Calu3 (cell line): ENCODE measurements around the gene ADA. TPM values are rescaled to one million over a fixed set of nuclear protein-coding genes. Genes with fewer than 3 reads are reported as not detected.
"Not testable (repeated sequence)": the region's sequence is repeated elsewhere in the genome, so short reads cannot be mapped to it uniquely, and the experiment has no call there.

ENCODE experiments used
- Bru-seq: library from RNA; stranded (reverse); fragments of 400-500 nt; gene quantifications from one replicate; lab custom pipeline; 2021; lab: Mats Ljungman, UMichigan
- BruChase-seq, 2 experiments: library from RNA; stranded (reverse); fragments of 400-500 nt; gene quantifications; one replicate each; lab custom pipeline; 2021; lab: Mats Ljungman, UMichigan
- BruUV-seq: library from RNA; stranded (reverse); fragments of 400-500 nt; replicated peaks from 2 replicates; lab custom pipeline; 2021; lab: Mats Ljungman, UMichigan
- CTCF ChIA-PET: fragments of 300-600 bp; sonication (Branson Sonifier 250); formaldehyde crosslinking; loops from one replicate; lab custom pipeline; 2022; ENCODE audit warnings: antibody characterized with exemption; lab: Charles Lee
- DNase-seq: peaks from one replicate; pipeline ENCODE4 v3.0.0; 2022
- H3K27ac Mint-ChIP-seq: one replicate; pipeline ENCODE4 v1.8.0; 2022; ENCODE audit warnings: mixed read lengths; ENCODE audit not compliant: unreplicated experiment
- H3K27me3 Mint-ChIP-seq: one replicate; pipeline ENCODE4 v1.8.0; 2022; ENCODE audit warnings: mixed read lengths; ENCODE audit not compliant: unreplicated experiment
- H3K36me3 Mint-ChIP-seq: one replicate; pipeline ENCODE4 v1.8.0; 2022; ENCODE audit warnings: mild to moderate bottlenecking, moderate library complexity, mixed read lengths; ENCODE audit not compliant: insufficient read depth, unreplicated experiment
- H3K4me1 Mint-ChIP-seq: one replicate; pipeline ENCODE4 v1.8.0; 2022; ENCODE audit warnings: mild to moderate bottlenecking, low read depth, mixed read lengths; ENCODE audit not compliant: unreplicated experiment
- H3K4me3 Mint-ChIP-seq: one replicate; pipeline ENCODE4 v1.8.0; 2022; ENCODE audit warnings: mild to moderate bottlenecking, low read depth, moderate library complexity, mixed read lengths; ENCODE audit not compliant: unreplicated experiment
- H3K9me3 Mint-ChIP-seq: one replicate; pipeline ENCODE4 v1.8.0; 2022; ENCODE audit warnings: low read depth, mixed read lengths; ENCODE audit not compliant: unreplicated experiment
- CTCF ChIP-seq: fragments of 200-600 bp; IDR thresholded peaks from one replicate; pipeline ENCODE4 v1.8.0; 2022; ENCODE audit warnings: antibody characterized with exemption; ENCODE audit not compliant: unreplicated experiment
- intact Hi-C: fragments of 100-400 bp; cut with micrococcal nuclease; formaldehyde crosslinking; loops from one replicate; pipeline ENCODE4 v1.10.0; 2022; ENCODE audit not compliant: unreplicated experiment
- long read RNA-seq: library from polyadenylated mRNA; stranded (forward); transcript quantifications from one replicate; pipeline ENCODE4 v2.0.0, GENCODE V29; 2022
- total RNA-seq: library from RNA; stranded (reverse); gene quantifications from 2 replicates; pipeline ENCODE4 v1.2.3, GENCODE V29; 2022

ADA gene
- total RNA-seq (7.5 and 8.9 TPM in 2 replicates), Bru-seq, nascent RNA (percentile 38 among the genes with signal in this experiment), BruChase-seq, experiment 1, labeled RNA remaining after a 6-hour chase (percentile 31 among the genes with signal in this experiment), BruChase-seq, experiment 2, labeled RNA remaining after a 2-hour chase (percentile 33 among the genes with signal in this experiment)
- long read RNA-seq, transcript ADA-201 (12 exons, 1,539 nt): major isoform, 17 of 37 reads
- long read RNA-seq, partial matches to known transcripts: 9 of 37 reads
- long read RNA-seq, other reads (novel, unspliced or antisense): 9 of 37 reads

- BruUV-seq: no TSS peak
- intact Hi-C loops: no loop called here
- TF ChIP-seq CTCF: peak; percentile 32
- peaks cover 2% of the 10 kb centered on the region for H3K9me3 Mint-ChIP-seq
- peak within 1 kb of the TSS; percentile 2 for H3K27ac Mint-ChIP-seq
- DNase-seq: peak; percentile 83
- H3K27me3 Mint-ChIP-seq: peaks cover 51% of the 10 kb centered on the region
- peak within 1 kb of the TSS; percentile 69 for H3K4me3 Mint-ChIP-seq
- CTCF ChIA-PET: interaction anchor here (0.6 to 0.8 kb wide), 2 partner anchors 32 to 140 kb away, joined by 3 read pairs; no protein-coding TSS in a partner anchor
- H3K36me3 Mint-ChIP-seq: peaks cover 15% of the 10 kb centered on the region
- H3K4me1 Mint-ChIP-seq: no peaks in the 10 kb centered on the region
Measured at GRCh38 chr20:44651684-44652423, at the start of gene ADA. ADA (minus strand) TSS chr20:44651699; CDS start chr20:44651607, 92 bp downstream.

GRCh38 chr20:44700306-44700705 is 48.8 kb upstream of the ADA start:
- CTCF ChIA-PET: interaction anchor here (1.5 kb wide), 1 partner anchor 8 kb away, joined by 4 read pairs; no protein-coding TSS in a partner anchor
- no peak for TF ChIP-seq CTCF
- no peak for DNase-seq
- Mint-ChIP-seq H3K4me1 (peaks cover 25% of the 10 kb centered on the region), H3K27me3 (no peaks in the 10 kb centered on the region), H3K36me3 (no peaks in the 10 kb centered on the region), H3K27ac (no peak overlapping the region), H3K9me3 (no peaks in the 10 kb centered on the region), H3K4me3 (no peak overlapping the region)
- intact Hi-C loops: no loop called here
- BruUV-seq: no TSS peak

GRCh38 chr20:44698351-44698750 is 46.9 kb upstream of the ADA start:
- H3K4me1 Mint-ChIP-seq: peaks cover 37% of the 10 kb centered on the region

GRCh38 chr20:44697041-44697440 is 45.5 kb upstream of the ADA start:
- CTCF ChIA-PET: interaction anchor here (0.7 kb wide), 1 partner anchor 14 kb away, joined by 4 read pairs; no protein-coding TSS in a partner anchor
- H3K27ac Mint-ChIP-seq, H3K9me3 Mint-ChIP-seq, intact Hi-C loops, DNase-seq, H3K27me3 Mint-ChIP-seq, BruUV-seq, H3K4me3 Mint-ChIP-seq: not testable (repeated sequence)
- peaks cover 50% of the 10 kb centered on the region for H3K4me1 Mint-ChIP-seq
- H3K36me3 Mint-ChIP-seq: peaks cover 10% of the 10 kb centered on the region

More at GRCh38 chr20:44698351-44698750, 46.9 kb upstream of the ADA start:
- Mint-ChIP-seq H3K27ac (no peak overlapping the region), H3K9me3 (no peaks in the 10 kb centered on the region), H3K27me3 (no peaks in the 10 kb centered on the region), H3K4me3 (no peak overlapping the region), H3K36me3 (no peaks in the 10 kb centered on the region)
- no peak for TF ChIP-seq CTCF
- intact Hi-C loops: no loop called here
- DNase-seq: no peak
- CTCF ChIA-PET: interaction anchor here (0.6 kb wide), 2 partner anchors 16 to 195 kb away, joined by 3 read pairs; partner anchors contain the start of gene CCN5
- no TSS peak for BruUV-seq
